Activated effector memory CD4-positive, alpha-beta T cell treated with anti-CD3 and anti-CD28 coated beads, Interleukin-2, amount 50 U/mL, for 16 hours (primary cell): ENCODE results near the gene PCDHA7.
"Not testable (repeated sequence)": the region's sequence is repeated elsewhere in the genome, so short reads cannot be mapped to it uniquely, and the experiment has no call there.

ENCODE experiments used
- DNase-seq: peaks from one replicate; pipeline ENCODE4 v3.0.0-alpha.2; 2020

Gene PCDHA7

DNA sequence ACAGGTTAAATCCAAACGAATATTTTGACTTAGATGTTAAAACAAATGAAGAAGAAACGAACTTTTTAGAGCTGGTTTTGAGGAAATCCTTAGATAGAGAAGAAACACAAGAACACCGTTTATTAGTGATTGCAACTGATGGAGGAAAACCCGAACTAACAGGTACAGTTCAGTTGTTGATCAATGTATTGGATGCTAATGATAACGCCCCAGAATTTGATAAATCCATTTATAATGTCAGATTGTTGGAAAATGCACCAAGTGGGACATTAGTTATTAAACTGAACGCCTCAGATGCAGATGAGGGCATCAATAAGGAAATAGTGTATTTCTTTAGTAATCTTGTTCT lies 11.8 kb upstream of the PCDHA7 start:
- no peak for DNase-seq

DNA sequence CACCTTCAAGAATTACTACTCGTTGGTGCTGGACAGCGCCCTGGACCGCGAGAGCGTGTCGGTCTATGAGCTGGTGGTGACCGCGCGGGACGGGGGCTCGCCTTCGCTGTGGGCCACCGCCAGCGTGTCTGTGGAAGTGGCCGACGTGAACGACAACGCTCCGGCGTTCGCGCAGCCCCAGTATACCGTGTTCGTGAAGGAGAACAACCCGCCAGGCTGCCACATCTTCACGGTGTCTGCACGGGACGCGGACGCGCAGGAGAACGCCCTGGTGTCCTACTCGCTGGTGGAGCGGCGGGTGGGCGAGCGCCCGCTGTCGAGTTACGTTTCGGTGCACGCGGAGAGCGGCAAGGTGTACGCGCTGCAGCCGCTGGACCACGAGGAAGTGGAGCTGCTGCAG lies 11.1 kb upstream of the PCDHA7 start:
- DNase-seq, result not testable (repeated sequence)

GRCh38 chr5:140823475-140823874 lies 10.6 kb upstream of the PCDHA7 start:
- no peak for DNase-seq

GRCh38 chr5:140827704-140828361 lies 6.2 kb upstream of the PCDHA7 start, which contains the start of gene PCDHA6:
PCDHA6 (plus strand) TSS chr5:140827960; CDS start chr5:140828092, 132 bp downstream.
- no peak for DNase-seq

- no peak for DNase-seq
Observed at GRCh38 chr5:140828362-140828737, 5.7 kb upstream of the PCDHA7 start.

DNA sequence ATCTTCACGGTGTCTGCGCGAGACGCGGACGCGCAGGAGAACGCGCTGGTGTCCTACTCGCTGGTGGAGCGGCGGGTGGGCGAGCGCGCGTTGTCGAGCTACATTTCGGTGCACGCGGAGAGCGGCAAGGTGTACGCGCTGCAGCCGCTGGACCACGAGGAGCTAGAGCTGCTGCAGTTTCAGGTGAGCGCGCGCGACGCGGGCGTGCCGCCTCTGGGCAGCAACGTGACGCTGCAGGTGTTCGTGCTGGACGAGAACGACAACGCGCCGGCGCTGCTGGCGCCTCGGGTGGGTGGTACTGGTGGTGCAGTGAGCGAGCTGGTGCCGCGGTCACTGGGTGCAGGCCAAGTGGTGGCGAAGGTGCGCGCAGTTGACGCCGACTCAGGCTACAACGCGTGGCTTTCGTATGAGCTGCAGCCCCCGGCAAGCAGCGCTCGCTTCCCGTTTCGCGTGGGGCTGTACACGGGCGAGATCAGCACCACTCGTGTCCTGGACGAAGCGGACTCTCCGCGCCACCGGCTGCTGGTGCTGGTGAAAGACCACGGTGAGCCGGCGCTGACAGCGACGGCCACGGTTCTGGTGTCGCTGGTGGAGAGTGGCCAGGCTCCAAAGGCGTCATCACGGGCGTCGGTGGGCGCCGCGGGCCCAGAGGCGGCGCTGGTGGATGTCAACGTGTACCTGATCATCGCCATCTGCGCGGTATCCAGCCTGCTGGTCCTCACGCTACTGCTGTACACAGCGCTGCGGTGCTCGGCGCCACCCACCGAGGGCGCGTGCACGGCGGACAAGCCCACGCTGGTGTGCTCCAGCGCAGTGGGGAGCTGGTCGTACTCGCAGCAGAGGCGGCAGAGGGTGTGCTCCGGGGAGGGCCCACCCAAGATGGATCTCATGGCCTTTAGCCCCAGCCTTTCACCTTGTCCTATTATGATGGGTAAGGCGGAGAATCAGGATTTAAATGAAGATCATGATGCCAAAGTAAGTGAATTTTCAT lies 4.3 kb upstream of the PCDHA7 start:
- DNase-seq, result not testable (repeated sequence)

- not testable (repeated sequence) for DNase-seq
Observed at GRCh38 chr5:140834439-140835008, 455 bp downstream of the PCDHA7 start.

DNA sequence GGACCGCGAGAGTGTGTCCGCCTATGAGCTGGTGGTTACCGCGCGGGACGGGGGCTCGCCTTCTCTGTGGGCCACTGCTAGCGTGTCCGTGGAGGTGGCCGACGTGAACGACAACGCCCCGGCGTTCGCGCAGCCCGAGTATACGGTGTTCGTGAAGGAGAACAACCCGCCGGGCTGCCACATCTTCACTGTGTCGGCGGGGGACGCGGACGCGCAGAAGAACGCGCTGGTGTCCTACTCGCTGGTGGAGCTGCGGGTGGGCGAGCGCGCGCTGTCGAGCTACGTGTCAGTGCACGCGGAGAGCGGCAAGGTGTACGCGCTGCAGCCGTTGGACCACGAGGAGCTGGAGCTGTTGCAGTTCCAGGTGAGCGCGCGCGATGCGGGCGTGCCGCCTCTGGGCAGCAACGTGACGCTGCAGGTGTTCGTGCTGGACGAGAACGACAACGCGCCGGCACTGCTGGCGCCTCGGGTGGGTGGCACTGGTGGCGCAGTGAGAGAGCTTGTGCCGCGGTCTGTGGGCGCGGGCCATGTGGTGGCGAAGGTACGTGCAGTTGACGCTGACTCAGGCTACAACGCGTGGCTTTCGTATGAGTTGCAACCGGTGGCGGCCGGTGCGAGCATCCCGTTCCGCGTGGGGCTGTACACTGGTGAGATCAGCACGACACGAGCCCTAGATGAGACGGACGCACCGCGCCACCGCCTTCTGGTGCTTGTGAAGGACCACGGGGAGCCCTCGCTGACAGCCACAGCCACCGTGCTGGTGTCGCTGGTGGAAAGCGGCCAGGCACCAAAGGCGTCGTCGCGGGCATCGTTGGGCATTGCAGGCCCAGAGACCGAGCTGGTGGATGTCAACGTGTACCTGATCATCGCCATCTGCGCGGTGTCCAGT lies 1.8 kb downstream of the PCDHA7 start:
- DNase-seq, result no peak

DNA sequence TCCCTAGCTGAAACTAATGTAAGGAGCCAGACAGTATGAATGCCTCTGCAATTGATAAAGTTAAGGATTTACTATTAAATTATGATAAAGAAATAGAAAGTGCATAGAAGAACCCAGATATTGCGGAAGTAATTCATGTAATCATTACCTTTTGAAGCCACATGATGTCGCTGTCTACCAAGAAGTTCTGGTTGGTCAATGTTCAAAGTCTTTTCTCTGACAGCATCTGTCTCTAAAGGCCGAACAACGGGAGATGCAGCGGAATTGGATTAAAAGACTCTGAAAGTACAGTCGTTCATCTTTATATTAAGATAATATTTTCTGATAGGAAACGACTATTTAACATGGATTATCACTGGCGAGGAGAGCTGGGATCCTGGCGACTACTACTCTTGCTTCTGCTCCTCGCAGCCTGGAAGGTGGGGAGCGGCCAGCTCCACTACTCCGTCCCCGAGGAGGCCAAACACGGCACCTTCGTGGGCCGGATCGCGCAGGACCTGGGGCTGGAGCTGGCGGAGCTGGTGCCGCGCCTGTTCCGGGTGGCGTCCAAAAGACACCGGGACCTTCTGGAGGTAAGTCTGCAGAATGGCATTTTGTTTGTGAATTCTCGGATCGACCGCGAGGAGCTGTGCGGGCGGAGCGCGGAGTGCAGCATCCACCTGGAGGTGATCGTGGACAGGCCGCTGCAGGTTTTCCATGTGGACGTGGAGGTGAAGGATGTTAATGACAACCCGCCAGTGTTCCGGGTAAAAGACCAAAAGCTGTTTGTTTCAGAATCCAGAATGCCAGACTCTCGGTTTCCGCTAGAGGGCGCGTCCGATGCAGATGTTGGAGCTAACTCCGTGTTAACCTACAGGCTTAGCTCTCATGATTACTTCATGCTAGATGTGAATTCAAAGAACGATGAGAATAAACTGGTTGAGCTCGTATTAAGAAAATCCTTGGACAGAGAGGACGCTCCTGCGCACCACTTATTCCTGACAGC lies 7.2 kb downstream of the PCDHA7 start, which contains the start of gene PCDHA8:
TSS of gene PCDHA8 (plus strand) at position 210 of the 985 bp plus-strand sequence. CDS start at position 345, 135 bp downstream.
- no peak for DNase-seq

DNA sequence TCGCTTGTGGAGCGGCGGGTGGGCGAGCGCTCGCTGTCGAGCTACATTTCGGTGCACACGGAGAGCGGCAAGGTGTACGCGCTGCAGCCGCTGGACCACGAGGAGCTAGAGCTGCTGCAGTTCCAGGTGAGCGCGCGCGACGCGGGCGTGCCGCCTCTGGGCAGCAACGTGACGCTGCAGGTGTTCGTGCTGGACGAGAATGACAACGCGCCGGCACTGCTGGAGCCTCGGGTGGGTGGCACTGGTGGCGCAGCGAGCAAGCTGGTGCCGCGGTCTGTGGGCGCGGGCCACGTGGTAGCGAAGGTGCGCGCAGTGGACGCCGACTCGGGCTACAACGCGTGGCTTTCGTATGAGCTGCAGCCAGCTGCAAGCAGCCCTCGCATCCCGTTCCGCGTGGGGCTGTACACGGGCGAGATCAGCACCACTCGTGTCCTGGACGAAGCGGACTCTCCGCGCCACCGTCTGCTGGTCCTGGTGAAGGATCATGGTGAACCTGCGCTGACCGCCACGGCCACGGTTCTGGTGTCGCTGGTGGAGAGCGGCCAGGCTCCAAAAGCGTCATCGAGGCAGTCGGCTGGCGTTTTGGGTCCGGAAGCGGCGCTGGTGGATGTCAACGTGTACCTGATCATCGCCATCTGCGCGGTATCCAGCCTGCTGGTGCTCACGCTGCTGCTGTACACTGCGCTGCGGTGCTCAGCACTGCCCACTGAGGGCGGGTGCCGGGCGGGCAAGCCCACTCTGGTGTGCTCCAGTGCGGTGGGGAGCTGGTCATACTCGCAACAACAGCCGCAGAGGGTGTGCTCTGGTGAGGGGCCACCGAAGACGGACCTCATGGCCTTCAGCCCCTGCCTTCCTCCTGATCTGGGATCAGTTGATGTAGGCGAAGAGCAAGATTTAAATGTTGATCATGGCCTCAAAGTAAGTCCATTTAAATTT lies 9.0 kb downstream of the PCDHA7 start:
- DNase-seq, result no peak

DNA sequence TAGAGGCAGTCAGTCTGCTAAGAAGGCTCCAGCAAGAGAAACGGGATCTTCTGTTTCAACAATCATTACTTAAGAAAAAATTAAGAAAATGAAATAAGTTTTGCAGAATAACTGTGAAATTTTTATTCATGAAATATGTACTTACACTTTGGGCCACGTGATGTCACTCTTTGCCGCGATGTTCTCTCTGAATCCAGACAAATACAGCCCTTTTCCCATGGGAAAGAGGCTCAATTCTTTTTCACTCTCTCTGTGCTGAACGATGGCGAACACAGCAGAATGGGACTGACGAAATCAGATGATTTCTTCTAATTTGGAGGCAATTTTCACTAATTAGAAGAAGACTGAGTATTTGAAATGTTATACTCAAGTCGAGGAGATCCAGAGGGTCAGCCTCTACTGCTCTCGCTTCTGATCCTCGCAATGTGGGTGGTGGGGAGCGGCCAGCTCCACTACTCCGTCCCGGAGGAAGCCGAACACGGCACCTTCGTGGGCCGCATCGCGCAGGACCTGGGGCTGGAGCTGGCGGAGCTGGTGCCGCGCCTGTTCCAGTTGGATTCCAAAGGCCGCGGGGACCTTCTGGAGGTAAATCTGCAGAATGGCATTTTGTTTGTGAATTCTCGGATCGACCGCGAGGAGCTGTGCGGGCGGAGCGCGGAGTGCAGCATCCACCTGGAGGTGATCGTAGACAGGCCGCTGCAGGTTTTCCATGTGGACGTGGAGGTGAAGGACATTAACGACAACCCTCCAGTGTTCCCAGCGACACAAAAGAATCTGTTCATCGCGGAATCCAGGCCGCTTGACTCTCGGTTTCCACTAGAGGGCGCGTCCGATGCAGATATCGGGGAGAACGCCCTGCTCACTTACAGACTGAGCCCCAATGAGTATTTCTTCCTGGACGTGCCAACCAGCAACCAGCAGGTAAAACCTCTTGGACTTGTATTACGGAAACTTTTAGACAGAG lies 14.4 kb downstream of the PCDHA7 start, which contains the start of gene PCDHA9:
TSS of gene PCDHA9 (plus strand) at position 244 of the 964 bp plus-strand sequence. CDS start at position 358, 114 bp downstream.
- DNase-seq, result not testable (repeated sequence)

GRCh38 chr5:140849831-140850634 lies 16.0 kb downstream of the PCDHA7 start:
- DNase-seq, result not testable (repeated sequence)

- no peak for DNase-seq
Observed at GRCh38 chr5:140855772-140856674, 22.0 kb downstream of the PCDHA7 start, which contains the start of gene PCDHA10. PCDHA10 (plus strand) TSS chr5:140855897; CDS start chr5:140856049, 152 bp downstream.

DNA sequence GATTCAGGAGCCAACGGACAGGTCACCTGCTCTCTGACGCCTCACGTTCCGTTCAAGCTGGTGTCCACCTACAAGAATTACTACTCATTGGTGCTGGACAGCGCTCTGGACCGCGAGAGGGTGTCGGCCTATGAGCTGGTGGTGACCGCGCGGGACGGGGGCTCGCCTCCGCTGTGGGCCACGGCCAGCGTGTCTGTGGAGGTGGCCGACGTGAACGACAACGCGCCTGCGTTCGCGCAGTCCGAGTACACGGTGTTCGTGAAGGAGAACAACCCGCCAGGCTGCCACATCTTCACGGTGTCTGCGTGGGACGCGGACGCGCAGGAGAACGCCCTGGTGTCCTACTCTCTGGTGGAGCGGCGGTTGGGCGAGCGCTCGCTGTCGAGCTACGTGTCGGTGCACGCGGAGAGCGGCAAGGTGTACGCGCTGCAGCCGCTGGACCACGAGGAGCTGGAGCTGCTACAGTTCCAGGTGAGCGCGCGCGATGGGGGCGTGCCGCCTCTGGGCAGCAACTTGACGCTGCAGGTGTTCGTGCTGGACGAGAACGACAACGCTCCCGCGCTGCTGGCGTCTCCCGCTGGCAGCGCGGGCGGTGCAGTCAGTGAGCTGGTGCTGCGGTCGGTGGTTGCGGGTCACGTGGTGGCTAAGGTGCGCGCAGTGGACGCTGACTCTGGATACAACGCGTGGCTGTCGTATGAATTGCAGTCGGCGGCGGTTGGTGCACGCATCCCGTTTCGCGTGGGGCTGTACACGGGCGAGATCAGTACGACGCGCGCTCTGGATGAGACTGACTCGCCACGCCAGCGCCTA lies 23.3 kb downstream of the PCDHA7 start:
- no peak for DNase-seq

- DNase-seq, result no peak
Observed at GRCh38 chr5:140857987-140858240, 23.8 kb downstream of the PCDHA7 start.
